ENCODE data around the gene UBE2U.

GRCh38 chr1:64263335-64263734 is 59.9 kb downstream of the UBE2U start:
- TF ChIP-seq MAX (IDR thresholded peaks at IDR 0.05) (no peak), EP300 (IDR thresholded peaks at IDR 0.05; ENCODE audit: borderline replicate concordance) (no peak), CREB1 (IDR thresholded peaks at IDR 0.05; ENCODE audit: low read depth) (no peak), ZBTB7A (IDR thresholded peaks at IDR 0.05; ENCODE audit: low read depth) (no peak), TCF12 (IDR thresholded peaks at IDR 0.05; ENCODE audit: low read depth) (no peak), CEBPB (IDR thresholded peaks at IDR 0.05) (no peak), REST (IDR thresholded peaks at IDR 0.05; ENCODE audit: low read depth) (no peak)
